ENCODE measurements around the gene CHMP4A.

CHMP4A gene

GRCh38 chr14:24178399-24179178 lies 34.7 kb downstream of the CHMP4A start:
- DNase-seq (ENCODE audit: low read depth in 2 of 2), result no peak

GRCh38 chr14:24177891-24178290 lies 35.4 kb downstream of the CHMP4A start:
- DNase-seq (ENCODE audit: low read depth in 2 of 2), result no peak

- no peak for DNase-seq (ENCODE audit: low read depth in 2 of 2)
Measured at GRCh38 chr14:24177041-24177825, 36.1 kb downstream of the CHMP4A start.

GRCh38 chr14:24176599-24176998 lies 36.7 kb downstream of the CHMP4A start:
- no peak for DNase-seq (ENCODE audit: low read depth in 2 of 2)

- no peak for DNase-seq (ENCODE audit: low read depth in 2 of 2)
Measured at GRCh38 chr14:24172871-24173281, 40.4 kb downstream of the CHMP4A start.

GRCh38 chr14:24172261-24172860 lies 40.9 kb downstream of the CHMP4A start:
- DNase-seq (ENCODE audit: low read depth in 2 of 2), result no peak

- DNase-seq (ENCODE audit: low read depth in 2 of 2), result peak; percentile 42 to 44
Measured at GRCh38 chr14:24171422-24172260, 41.6 kb downstream of the CHMP4A start, which contains the start of gene REC8. TSS of gene REC8 (plus strand) at chr14:24172080. CDS start at chr14:24172553, 473 bp downstream.

GRCh38 chr14:24167469-24168114 lies 45.7 kb downstream of the CHMP4A start:
- DNase-seq (ENCODE audit: low read depth in 2 of 2), result no peak

GRCh38 chr14:24165785-24166184 lies 47.5 kb downstream of the CHMP4A start:
- no peak for DNase-seq (ENCODE audit: low read depth in 2 of 2)

- DNase-seq (ENCODE audit: low read depth in 2 of 2), result no peak
Measured at GRCh38 chr14:24164518-24164991, 48.7 kb downstream of the CHMP4A start.

GRCh38 chr14:24162093-24162492 lies 51.2 kb downstream of the CHMP4A start:
- no peak for DNase-seq (ENCODE audit: low read depth in 2 of 2)

GRCh38 chr14:24160850-24161804 lies 52.2 kb downstream of the CHMP4A start, which contains the start of gene IRF9:
TSS of gene IRF9 (plus strand) at chr14:24161265. CDS start at chr14:24162145, 880 bp downstream.
- peak; percentile 94 to 96 for DNase-seq (ENCODE audit: low read depth in 2 of 2)

GRCh38 chr14:24160499-24160849 lies 52.8 kb downstream of the CHMP4A start:
- no peak for DNase-seq (ENCODE audit: low read depth in 2 of 2)

GRCh38 chr14:24159777-24160498 lies 53.4 kb downstream of the CHMP4A start:
- no peak for DNase-seq (ENCODE audit: low read depth in 2 of 2)

All from activated CD8-positive, alpha-beta memory T cell treated with anti-CD3 and anti-CD28 coated beads for 4 hours (primary cell).